ENCODE results near the gene DTL.

DNA sequence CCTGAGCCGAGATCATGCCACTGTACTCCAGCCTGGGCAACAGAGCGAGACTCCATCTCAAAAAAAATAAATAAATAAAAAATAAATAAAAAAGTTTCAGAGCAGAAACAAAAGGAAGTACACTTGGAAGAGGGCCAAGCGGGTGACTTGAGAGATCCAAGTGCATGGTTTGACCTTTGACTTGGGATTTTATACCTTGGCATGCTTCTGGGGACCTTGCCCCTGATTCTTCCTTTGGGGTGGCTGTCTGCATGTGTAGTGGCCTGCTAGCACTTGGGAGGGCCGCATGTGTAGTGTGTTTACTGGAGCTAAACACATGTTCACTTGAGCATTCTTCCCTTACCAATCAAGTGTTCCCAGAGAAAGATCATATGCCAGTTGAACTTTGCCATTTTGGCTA lies 114.0 kb downstream of the DTL start:
- TF ChIP-seq, protein P1, sequence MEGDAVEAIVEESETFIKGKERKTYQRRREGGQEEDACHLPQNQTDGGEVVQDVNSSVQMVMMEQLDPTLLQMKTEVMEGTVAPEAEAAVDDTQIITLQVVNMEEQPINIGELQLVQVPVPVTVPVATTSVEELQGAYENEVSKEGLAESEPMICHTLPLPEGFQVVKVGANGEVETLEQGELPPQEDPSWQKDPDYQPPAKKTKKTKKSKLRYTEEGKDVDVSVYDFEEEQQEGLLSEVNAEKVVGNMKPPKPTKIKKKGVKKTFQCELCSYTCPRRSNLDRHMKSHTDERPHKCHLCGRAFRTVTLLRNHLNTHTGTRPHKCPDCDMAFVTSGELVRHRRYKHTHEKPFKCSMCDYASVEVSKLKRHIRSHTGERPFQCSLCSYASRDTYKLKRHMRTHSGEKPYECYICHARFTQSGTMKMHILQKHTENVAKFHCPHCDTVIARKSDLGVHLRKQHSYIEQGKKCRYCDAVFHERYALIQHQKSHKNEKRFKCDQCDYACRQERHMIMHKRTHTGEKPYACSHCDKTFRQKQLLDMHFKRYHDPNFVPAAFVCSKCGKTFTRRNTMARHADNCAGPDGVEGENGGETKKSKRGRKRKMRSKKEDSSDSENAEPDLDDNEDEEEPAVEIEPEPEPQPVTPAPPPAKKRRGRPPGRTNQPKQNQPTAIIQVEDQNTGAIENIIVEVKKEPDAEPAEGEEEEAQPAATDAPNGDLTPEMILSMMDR (IDR thresholded peaks at IDR 0.05 in 2 of 3, conservative IDR thresholded peaks at IDR 0.05 in 1 of 3; ENCODE audit: borderline replicate concordance in 1 of 3, insufficient read depth in 1 of 3, low read depth in 2 of 3, low read length in 2 of 3): no peak
- TF ChIP-seq EZH2 (IDR thresholded peaks at IDR 0.05) (no peak), ELF1 (IDR thresholded peaks at IDR 0.05; ENCODE audit: borderline replicate concordance, low read depth) (no peak)

All from HCT116 (cell line).